ENCODE measurements around the gene CDKAL1. TPM values are rescaled to one million over a fixed set of nuclear protein-coding genes. Genes with fewer than 3 reads are reported as not detected.

The CDKAL1 gene
- total and polyA plus RNA-seq, 9 of the 15 experiments (the other 6 are each of a cell fraction or from before 2014, with no cell fraction given): 11.2 to 36.3 (median 20.1) TPM

DNA sequence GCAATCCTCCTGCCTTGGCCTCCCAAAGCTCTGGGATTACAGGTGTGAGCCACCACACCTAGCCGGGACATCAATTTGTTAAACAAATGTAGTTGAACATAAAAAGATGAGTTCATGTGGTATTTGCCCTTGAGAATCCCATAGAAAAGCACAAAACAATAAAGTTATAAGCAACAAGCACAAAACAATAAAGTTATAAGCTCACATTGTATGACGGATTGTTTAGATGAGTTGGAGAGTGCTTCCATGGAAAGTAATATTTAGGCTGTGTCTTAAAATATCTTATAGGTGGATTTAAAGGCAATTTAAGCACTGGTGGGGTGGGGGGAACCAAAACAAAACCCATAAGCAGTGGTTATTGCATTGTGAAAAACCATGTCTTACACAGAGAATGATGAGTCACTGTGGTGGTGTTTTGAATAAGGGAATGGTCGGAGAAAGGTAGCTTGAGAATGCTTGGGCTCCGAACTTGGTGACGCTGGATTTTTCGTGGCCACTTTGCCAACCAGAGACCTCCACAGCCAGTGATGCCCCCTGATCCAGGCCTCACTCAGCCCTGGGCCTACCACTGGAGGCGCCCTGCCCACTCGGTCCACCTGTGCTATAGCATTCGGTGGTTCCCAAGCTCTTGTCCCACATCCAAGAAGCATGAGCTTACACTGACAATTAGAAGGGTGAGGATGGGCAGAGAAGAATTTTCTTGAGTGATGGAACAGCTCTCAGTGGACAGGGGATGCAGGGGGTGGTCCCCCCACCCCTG lies 256.0 kb downstream of the CDKAL1 start:
- Histone ChIP-seq H2AFZ (ENCODE audit: low read depth, low read length) (no peak overlapping the region), H3K4me3 (no peak overlapping the region), H3K9me3 (replicated peaks; ENCODE audit: control insufficient read depth, insufficient read depth, low read depth, low read length) (no peaks in the 10 kb centered on the region), H3K4me1 (replicated peaks in 1 of 2; ENCODE audit: control insufficient read depth in 2 of 2, insufficient read depth in 2 of 2, low read length in 2 of 2) (no peaks in the 10 kb centered on the region), H4K20me1 (replicated peaks; ENCODE audit: control insufficient read depth, insufficient read depth, low read length) (no peaks in the 10 kb centered on the region), H3K36me3 (ENCODE audit: control insufficient read depth, insufficient read depth, low read length) (no peaks in the 10 kb centered on the region), H3K27ac (ENCODE audit: extremely low read depth, low read depth, low read length) (no peak overlapping the region), H3K9me1 (ENCODE audit: control insufficient read depth, insufficient read depth, low read length) (no peaks in the 10 kb centered on the region), H3K4me2 (ENCODE audit: insufficient read depth, low read length) (no peak overlapping the region), H3K9ac (ENCODE audit: insufficient read depth in 1 of 2, low read depth in 2 of 2, low read length in 2 of 2) (no peak overlapping the region), H3K79me2 (ENCODE audit: control insufficient read depth, insufficient read depth, low read length) (no peaks in the 10 kb centered on the region), H3K27me3 (ENCODE audit: control insufficient read depth in 2 of 2, insufficient read depth in 2 of 2, low read length in 2 of 2) (no peaks in the 10 kb centered on the region)
- DNase-seq (ENCODE audit: extremely low read depth in 1 of 4, low spot score in 3 of 4) (no peak), ATAC-seq (0 out of 3 replicates have a peak, but pooled peaks have one; percentile 45), FAIRE-seq (no peak)
- CTCF ChIA-PET (ENCODE audit: low intra/inter-chr PET ratio): no interaction called here
- BruUV-seq (replicated peaks): no TSS peak
- in situ Hi-C loops (cut with MboI) (no loop called here), intact Hi-C loops (cut with micrococcal nuclease) (no loop called here)
- POLR2A ChIA-PET: interaction anchor here (0.6 to 1.6 kb wide), 2 partner anchors 21 to 573 kb away, joined by 3 to 5 read pairs; no protein-coding TSS in a partner anchor
- 88% methylated on average over 9 of the region's 9 CpGs for WGBS (ENCODE audit: insufficient coverage, low coverage, missing lambda C conversion rate)
- no peak for TF ChIP-seq SIX5 (IDR thresholded peaks at IDR 0.05; ENCODE audit: borderline replicate concordance in 1 of 2, insufficient read depth in 1 of 2, low read depth in 1 of 2, low read length in 2 of 2)
- peak; percentile 37 for TF ChIP-seq MAFG (tag; conservative IDR thresholded peaks at IDR 0.05)
- no peak for TF ChIP-seq RBM15 (IDR thresholded peaks at IDR 0.05; ENCODE audit: insufficient read depth, low read length)
- TF ChIP-seq MTA1 (IDR thresholded peaks at IDR 0.05; ENCODE audit: borderline replicate concordance): no peak
- TF ChIP-seq OTX1 (CRISPR knock-in tag; IDR thresholded peaks at IDR 0.05): no peak
- peak; percentile 19; the same call in 1 of the 2 replicates for TF ChIP-seq MAFF (IDR thresholded peaks at IDR 0.05; ENCODE audit: low read length)
- TF ChIP-seq, protein P1, sequence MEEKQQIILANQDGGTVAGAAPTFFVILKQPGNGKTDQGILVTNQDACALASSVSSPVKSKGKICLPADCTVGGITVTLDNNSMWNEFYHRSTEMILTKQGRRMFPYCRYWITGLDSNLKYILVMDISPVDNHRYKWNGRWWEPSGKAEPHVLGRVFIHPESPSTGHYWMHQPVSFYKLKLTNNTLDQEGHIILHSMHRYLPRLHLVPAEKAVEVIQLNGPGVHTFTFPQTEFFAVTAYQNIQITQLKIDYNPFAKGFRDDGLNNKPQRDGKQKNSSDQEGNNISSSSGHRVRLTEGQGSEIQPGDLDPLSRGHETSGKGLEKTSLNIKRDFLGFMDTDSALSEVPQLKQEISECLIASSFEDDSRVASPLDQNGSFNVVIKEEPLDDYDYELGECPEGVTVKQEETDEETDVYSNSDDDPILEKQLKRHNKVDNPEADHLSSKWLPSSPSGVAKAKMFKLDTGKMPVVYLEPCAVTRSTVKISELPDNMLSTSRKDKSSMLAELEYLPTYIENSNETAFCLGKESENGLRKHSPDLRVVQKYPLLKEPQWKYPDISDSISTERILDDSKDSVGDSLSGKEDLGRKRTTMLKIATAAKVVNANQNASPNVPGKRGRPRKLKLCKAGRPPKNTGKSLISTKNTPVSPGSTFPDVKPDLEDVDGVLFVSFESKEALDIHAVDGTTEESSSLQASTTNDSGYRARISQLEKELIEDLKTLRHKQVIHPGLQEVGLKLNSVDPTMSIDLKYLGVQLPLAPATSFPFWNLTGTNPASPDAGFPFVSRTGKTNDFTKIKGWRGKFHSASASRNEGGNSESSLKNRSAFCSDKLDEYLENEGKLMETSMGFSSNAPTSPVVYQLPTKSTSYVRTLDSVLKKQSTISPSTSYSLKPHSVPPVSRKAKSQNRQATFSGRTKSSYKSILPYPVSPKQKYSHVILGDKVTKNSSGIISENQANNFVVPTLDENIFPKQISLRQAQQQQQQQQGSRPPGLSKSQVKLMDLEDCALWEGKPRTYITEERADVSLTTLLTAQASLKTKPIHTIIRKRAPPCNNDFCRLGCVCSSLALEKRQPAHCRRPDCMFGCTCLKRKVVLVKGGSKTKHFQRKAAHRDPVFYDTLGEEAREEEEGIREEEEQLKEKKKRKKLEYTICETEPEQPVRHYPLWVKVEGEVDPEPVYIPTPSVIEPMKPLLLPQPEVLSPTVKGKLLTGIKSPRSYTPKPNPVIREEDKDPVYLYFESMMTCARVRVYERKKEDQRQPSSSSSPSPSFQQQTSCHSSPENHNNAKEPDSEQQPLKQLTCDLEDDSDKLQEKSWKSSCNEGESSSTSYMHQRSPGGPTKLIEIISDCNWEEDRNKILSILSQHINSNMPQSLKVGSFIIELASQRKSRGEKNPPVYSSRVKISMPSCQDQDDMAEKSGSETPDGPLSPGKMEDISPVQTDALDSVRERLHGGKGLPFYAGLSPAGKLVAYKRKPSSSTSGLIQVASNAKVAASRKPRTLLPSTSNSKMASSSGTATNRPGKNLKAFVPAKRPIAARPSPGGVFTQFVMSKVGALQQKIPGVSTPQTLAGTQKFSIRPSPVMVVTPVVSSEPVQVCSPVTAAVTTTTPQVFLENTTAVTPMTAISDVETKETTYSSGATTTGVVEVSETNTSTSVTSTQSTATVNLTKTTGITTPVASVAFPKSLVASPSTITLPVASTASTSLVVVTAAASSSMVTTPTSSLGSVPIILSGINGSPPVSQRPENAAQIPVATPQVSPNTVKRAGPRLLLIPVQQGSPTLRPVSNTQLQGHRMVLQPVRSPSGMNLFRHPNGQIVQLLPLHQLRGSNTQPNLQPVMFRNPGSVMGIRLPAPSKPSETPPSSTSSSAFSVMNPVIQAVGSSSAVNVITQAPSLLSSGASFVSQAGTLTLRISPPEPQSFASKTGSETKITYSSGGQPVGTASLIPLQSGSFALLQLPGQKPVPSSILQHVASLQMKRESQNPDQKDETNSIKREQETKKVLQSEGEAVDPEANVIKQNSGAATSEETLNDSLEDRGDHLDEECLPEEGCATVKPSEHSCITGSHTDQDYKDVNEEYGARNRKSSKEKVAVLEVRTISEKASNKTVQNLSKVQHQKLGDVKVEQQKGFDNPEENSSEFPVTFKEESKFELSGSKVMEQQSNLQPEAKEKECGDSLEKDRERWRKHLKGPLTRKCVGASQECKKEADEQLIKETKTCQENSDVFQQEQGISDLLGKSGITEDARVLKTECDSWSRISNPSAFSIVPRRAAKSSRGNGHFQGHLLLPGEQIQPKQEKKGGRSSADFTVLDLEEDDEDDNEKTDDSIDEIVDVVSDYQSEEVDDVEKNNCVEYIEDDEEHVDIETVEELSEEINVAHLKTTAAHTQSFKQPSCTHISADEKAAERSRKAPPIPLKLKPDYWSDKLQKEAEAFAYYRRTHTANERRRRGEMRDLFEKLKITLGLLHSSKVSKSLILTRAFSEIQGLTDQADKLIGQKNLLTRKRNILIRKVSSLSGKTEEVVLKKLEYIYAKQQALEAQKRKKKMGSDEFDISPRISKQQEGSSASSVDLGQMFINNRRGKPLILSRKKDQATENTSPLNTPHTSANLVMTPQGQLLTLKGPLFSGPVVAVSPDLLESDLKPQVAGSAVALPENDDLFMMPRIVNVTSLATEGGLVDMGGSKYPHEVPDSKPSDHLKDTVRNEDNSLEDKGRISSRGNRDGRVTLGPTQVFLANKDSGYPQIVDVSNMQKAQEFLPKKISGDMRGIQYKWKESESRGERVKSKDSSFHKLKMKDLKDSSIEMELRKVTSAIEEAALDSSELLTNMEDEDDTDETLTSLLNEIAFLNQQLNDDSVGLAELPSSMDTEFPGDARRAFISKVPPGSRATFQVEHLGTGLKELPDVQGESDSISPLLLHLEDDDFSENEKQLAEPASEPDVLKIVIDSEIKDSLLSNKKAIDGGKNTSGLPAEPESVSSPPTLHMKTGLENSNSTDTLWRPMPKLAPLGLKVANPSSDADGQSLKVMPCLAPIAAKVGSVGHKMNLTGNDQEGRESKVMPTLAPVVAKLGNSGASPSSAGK (IDR thresholded peaks at IDR 0.05): no peak
- peak; percentile 29 for TF ChIP-seq ATF3 (IDR thresholded peaks at IDR 0.05)
- no peak for TF ChIP-seq ATF3 (CRISPR knock-in tag; conservative IDR thresholded peaks at IDR 0.05)
- TF ChIP-seq C11orf30 (IDR thresholded peaks at IDR 0.05; ENCODE audit: low read depth): peak; percentile 50

Data from K562 (cell line).